Calu3 (cell line): ENCODE measurements around the gene RAD51B. TPM values are rescaled to one million over a fixed set of nuclear protein-coding genes. Genes with fewer than 3 reads are reported as not detected.

ENCODE experiments used
- BruUV-seq: library from RNA; stranded (reverse); fragments of 400-500 nt; replicated peaks from 2 replicates; lab custom pipeline; 2021; lab: Mats Ljungman, UMichigan
- CTCF ChIA-PET: fragments of 300-600 bp; sonication (Branson Sonifier 250); formaldehyde crosslinking; loops from one replicate; lab custom pipeline; 2022; ENCODE audit warnings: antibody characterized with exemption; lab: Charles Lee
- DNase-seq: peaks from one replicate; pipeline ENCODE4 v3.0.0; 2022
- H3K27ac Mint-ChIP-seq: one replicate; pipeline ENCODE4 v1.8.0; 2022; ENCODE audit warnings: mixed read lengths; ENCODE audit not compliant: unreplicated experiment
- H3K27me3 Mint-ChIP-seq: one replicate; pipeline ENCODE4 v1.8.0; 2022; ENCODE audit warnings: mixed read lengths; ENCODE audit not compliant: unreplicated experiment
- H3K36me3 Mint-ChIP-seq: one replicate; pipeline ENCODE4 v1.8.0; 2022; ENCODE audit warnings: mild to moderate bottlenecking, moderate library complexity, mixed read lengths; ENCODE audit not compliant: insufficient read depth, unreplicated experiment
- H3K4me1 Mint-ChIP-seq: one replicate; pipeline ENCODE4 v1.8.0; 2022; ENCODE audit warnings: mild to moderate bottlenecking, low read depth, mixed read lengths; ENCODE audit not compliant: unreplicated experiment
- H3K4me3 Mint-ChIP-seq: one replicate; pipeline ENCODE4 v1.8.0; 2022; ENCODE audit warnings: mild to moderate bottlenecking, low read depth, moderate library complexity, mixed read lengths; ENCODE audit not compliant: unreplicated experiment
- H3K9me3 Mint-ChIP-seq: one replicate; pipeline ENCODE4 v1.8.0; 2022; ENCODE audit warnings: low read depth, mixed read lengths; ENCODE audit not compliant: unreplicated experiment
- intact Hi-C: fragments of 100-400 bp; cut with micrococcal nuclease; formaldehyde crosslinking; loops from one replicate; pipeline ENCODE4 v1.10.0; 2022; ENCODE audit not compliant: unreplicated experiment
- total RNA-seq: library from RNA; stranded (reverse); gene quantifications from 2 replicates; pipeline ENCODE4 v1.2.3, GENCODE V29; 2022
- TF ChIP-seq, protein P1 (sequence below): fragments of 200-600 bp; IDR thresholded peaks from one replicate; pipeline ENCODE4 v1.8.0; 2022; ENCODE audit warnings: antibody characterized with exemption; ENCODE audit not compliant: unreplicated experiment

RAD51B gene
- total RNA-seq, 1 experiment from 2014 or later = 24.7 TPM

DNA sequence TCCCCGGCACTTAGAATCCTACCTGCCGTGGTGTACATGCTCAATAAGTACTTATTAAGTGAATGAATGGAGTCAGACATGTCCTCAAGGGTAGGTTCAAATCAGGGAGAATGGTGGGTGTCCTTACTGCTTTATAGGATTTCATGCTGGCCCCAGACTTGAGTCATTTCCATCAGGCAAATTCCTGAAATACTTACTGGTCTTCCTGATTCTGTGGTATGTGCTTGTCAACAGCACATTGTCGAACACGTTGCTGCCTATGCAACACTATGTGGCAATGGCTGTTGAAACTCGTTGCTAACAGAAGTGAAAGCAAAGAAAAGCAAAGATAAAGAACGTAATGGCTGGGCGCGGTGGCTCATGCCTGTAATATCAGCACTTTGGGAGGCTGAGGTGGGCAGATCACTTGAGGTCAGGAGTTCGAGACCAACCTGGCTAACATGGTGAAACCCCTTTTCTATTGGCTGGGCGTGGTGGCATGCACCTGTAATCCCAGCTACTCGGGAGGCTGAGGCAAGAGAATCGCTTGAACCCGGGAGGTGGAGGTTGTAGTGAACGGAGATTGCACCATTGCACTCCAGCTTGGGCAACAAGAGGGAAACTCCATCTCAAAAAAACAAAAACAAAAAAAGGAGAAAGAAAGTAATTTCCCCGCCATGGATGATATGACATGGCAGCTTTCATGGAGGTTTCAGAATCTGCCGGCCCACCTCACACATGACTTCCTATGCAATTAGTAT, 758.4 kb downstream of the RAD51B start:
- CTCF ChIA-PET = interaction anchor here (0.5 kb wide), 1 partner anchor 141 kb away, joined by 3 read pairs; no protein-coding TSS in a partner anchor
- H3K27ac Mint-ChIP-seq = peak overlapping the region; percentile 98

DNA sequence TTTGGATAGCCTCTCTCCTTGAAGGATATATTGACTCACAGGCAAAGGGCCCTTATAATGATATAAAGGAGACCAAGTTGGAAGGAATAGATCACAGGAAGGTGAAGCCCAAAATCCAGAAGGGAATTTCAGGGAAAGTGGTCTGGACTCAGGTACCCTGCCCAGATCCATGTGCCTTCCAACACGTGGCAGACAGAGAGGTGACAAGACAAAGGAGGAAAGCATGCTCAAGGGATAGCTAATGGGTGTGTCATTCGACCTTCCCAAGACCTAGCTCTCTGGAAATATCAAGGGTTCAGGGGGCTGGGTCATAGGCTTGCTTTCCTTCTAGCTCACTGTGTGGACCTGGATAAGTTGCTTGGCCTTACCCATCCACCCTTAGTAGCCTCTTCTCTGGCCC, 759.0 kb downstream of the RAD51B start:
- H3K9me3 Mint-ChIP-seq = no peaks in the 10 kb centered on the region
- no peak for DNase-seq
- peak overlapping the region; percentile 98 for H3K27ac Mint-ChIP-seq
- no peaks in the 10 kb centered on the region for H3K27me3 Mint-ChIP-seq
- H3K36me3 Mint-ChIP-seq = peaks cover 10% of the 10 kb centered on the region
- intact Hi-C loops = loop anchor here (2.0 to 5.0 kb wide), 5 partner anchors 20 to 331 kb away; no protein-coding TSS in a partner anchor
- CTCF ChIA-PET = interaction anchor here (0.5 kb wide), 1 partner anchor 140 kb away, joined by 3 read pairs; no protein-coding TSS in a partner anchor
- H3K4me1 Mint-ChIP-seq = peaks cover 45% of the 10 kb centered on the region
- TF ChIP-seq, protein P1, sequence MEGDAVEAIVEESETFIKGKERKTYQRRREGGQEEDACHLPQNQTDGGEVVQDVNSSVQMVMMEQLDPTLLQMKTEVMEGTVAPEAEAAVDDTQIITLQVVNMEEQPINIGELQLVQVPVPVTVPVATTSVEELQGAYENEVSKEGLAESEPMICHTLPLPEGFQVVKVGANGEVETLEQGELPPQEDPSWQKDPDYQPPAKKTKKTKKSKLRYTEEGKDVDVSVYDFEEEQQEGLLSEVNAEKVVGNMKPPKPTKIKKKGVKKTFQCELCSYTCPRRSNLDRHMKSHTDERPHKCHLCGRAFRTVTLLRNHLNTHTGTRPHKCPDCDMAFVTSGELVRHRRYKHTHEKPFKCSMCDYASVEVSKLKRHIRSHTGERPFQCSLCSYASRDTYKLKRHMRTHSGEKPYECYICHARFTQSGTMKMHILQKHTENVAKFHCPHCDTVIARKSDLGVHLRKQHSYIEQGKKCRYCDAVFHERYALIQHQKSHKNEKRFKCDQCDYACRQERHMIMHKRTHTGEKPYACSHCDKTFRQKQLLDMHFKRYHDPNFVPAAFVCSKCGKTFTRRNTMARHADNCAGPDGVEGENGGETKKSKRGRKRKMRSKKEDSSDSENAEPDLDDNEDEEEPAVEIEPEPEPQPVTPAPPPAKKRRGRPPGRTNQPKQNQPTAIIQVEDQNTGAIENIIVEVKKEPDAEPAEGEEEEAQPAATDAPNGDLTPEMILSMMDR = no peak
- H3K4me3 Mint-ChIP-seq = no peak overlapping the region
- no TSS peak for BruUV-seq

More for the DNA sequence above, 758.4 kb downstream of the RAD51B start:
- no peak overlapping the region for H3K4me3 Mint-ChIP-seq
- no peaks in the 10 kb centered on the region for H3K9me3 Mint-ChIP-seq
- peaks cover 10% of the 10 kb centered on the region for H3K36me3 Mint-ChIP-seq
- TF ChIP-seq, protein P1 = no peak
- no peaks in the 10 kb centered on the region for H3K27me3 Mint-ChIP-seq
- DNase-seq = peak; percentile 75
- peaks cover 45% of the 10 kb centered on the region for H3K4me1 Mint-ChIP-seq
- BruUV-seq = no TSS peak
- intact Hi-C loops = loop anchor here (2.0 to 5.0 kb wide), 5 partner anchors 21 to 331 kb away; no protein-coding TSS in a partner anchor

DNA sequence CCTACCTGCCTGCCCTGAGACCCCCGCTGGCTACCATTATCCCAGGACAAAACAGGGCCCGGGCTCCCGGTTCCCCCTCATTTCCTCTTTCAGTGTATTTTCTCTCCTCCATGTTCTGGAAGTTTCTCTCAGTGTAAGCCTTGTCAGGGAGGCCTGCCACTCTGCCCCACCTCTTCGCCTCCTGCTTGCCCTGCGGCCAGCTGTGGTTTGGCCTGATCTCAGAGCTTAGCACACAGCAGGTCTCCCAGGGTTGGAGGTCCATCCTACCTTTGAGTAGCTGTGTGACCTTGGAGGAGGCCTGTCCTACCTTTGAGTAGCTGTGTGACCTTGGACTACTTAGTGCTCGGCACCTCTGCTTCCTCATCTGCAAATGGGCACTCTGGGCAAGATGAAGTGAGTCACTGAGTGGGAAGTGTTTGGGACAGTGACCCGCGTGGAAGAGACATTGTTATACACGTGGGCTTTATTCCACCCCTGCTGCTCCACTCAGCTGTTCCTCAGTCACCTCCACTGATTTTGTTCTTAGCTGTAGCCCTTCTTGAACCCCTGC, 760.6 kb downstream of the RAD51B start:
- BruUV-seq = no TSS peak
- CTCF ChIA-PET = no interaction called here
- Mint-ChIP-seq H3K4me3 (no peak overlapping the region), H3K9me3 (no peaks in the 10 kb centered on the region), H3K4me1 (peaks cover 56% of the 10 kb centered on the region), H3K27me3 (no peaks in the 10 kb centered on the region), H3K27ac (no peak overlapping the region), H3K36me3 (peaks cover 10% of the 10 kb centered on the region)
- TF ChIP-seq, protein P1 = no peak
- intact Hi-C loops = no loop called here
- no peak for DNase-seq

DNA sequence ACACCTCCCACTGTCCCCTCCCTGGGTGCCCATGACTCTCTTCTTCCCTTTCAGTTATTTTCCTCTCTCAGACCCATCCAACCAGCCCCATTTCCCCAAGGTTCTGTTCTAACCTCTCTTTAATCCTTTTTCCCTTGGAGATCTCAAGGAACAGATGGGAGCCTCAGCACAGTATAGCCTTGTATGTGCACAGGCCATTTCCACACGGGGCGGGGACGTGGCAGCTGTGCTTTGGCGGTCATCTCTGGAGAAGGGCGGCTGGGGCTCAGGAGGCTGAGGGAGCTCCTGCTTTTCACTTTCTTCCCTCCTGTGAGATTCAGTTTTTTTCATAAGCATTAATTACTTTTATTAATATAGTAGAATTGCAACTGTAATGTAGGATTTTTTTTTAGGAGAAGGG, 761.1 kb downstream of the RAD51B start:
- Mint-ChIP-seq H3K27ac (no peak overlapping the region), H3K36me3 (peaks cover 10% of the 10 kb centered on the region), H3K9me3 (no peaks in the 10 kb centered on the region), H3K4me1 (peaks cover 51% of the 10 kb centered on the region), H3K4me3 (no peak overlapping the region), H3K27me3 (no peaks in the 10 kb centered on the region)
- no peak for DNase-seq
- intact Hi-C loops = no loop called here
- TF ChIP-seq, protein P1 = no peak
- BruUV-seq = no TSS peak
- CTCF ChIA-PET = interaction anchor here (0.6 kb wide), 1 partner anchor 280 kb away, joined by 3 read pairs; no protein-coding TSS in a partner anchor
